HepG2 (cell line): ENCODE measurements around the gene PSD4. TPM values are rescaled to one million over a fixed set of nuclear protein-coding genes. Genes with fewer than 3 reads are reported as not detected.
A peak's percentile ranks its signal among the peaks of the same experiment; 100 is the strongest.

ENCODE experiments used
- ADNP ChIP-seq: sonication (generic); formaldehyde crosslinking; IDR thresholded peaks from 2 replicates; pipeline ENCODE4 v1.4.0; 2020; ENCODE audit warnings: missing genetic modification reagents
- ATF7-NPFF ChIP-seq: sonication (generic); formaldehyde crosslinking; IDR thresholded peaks from 2 replicates; pipeline ENCODE4 v1.8.1; 2023; ENCODE audit warnings: mild to moderate bottlenecking, low read depth, missing genetic modification reagents, moderate library complexity
- EP300 ChIP-seq, 3 experiments: sonication (generic) in 1 of 3; formaldehyde crosslinking in 1 of 3; IDR thresholded peaks; 2 replicates each; pipeline versions ENCODE4 v1.5.1 to v1.6.1; 2011 to 2020; ENCODE audit warnings: low read depth in 2 of 3, low read length in 2 of 3, borderline replicate concordance in 1 of 3, improper control_type of control experiment in 1 of 3, mild to moderate bottlenecking in 1 of 3, missing genetic modification reagents in 1 of 3, moderate library complexity in 1 of 3
- FOXJ3 ChIP-seq: sonication (generic); formaldehyde crosslinking; IDR thresholded peaks from 2 replicates; pipeline ENCODE4 v1.4.0; 2020; ENCODE audit warnings: missing genetic modification reagents, mild to moderate bottlenecking, borderline replicate concordance
- GZF1 ChIP-seq: sonication (generic); formaldehyde crosslinking; IDR thresholded peaks from 2 replicates; pipeline ENCODE4 v1.5.1; 2020; ENCODE audit warnings: mild to moderate bottlenecking, missing genetic modification reagents
- HDAC2 ChIP-seq: sonication (generic); formaldehyde crosslinking; IDR thresholded peaks from 2 replicates; pipeline ENCODE4 v1.4.0; 2020; ENCODE audit warnings: missing genetic modification reagents
- HOXA7 ChIP-seq: sonication (generic); formaldehyde crosslinking; IDR thresholded peaks from 2 replicates; pipeline ENCODE4 v1.8.1; 2022; ENCODE audit warnings: mild to moderate bottlenecking, missing genetic modification reagents, moderate library complexity
- KLF16 ChIP-seq, 2 experiments: sonication (generic) in 1 of 2; formaldehyde crosslinking in 1 of 2; IDR thresholded peaks; 2 replicates each; pipeline versions ENCODE4 v1.6.1 to v1.8.0; 2016 to 2023; ENCODE audit warnings: missing genetic modification reagents in 2 of 2, missing compliant biosample characterization in 1 of 2
- MTA3 ChIP-seq: sonication (generic); formaldehyde crosslinking; IDR thresholded peaks from 2 replicates; pipeline ENCODE4 v1.4.0; 2020; ENCODE audit warnings: missing genetic modification reagents
- MYC ChIP-seq: sonication (generic); formaldehyde crosslinking; IDR thresholded peaks from 2 replicates; pipeline ENCODE4 v1.9.0; 2021; ENCODE audit warnings: missing genetic modification reagents, borderline replicate concordance
- NFYB ChIP-seq: sonication (generic); formaldehyde crosslinking; IDR thresholded peaks from 2 replicates; pipeline ENCODE4 v1.4.0; 2020; ENCODE audit warnings: missing genetic modification reagents
- POLR2G ChIP-seq: fragments of 200-400 bp; formaldehyde crosslinking; IDR thresholded peaks from 2 replicates; pipeline ENCODE4 v1.6.1; 2018; ENCODE audit warnings: mild to moderate bottlenecking, low read depth, low read length, moderate library complexity
- RARA ChIP-seq: IDR thresholded peaks from 2 replicates; pipeline ENCODE4 v1.6.1; 2016; ENCODE audit warnings: missing genetic modification reagents, missing compliant biosample characterization
- SIN3B ChIP-seq: fragments of 150-350 bp; IDR thresholded peaks from 2 replicates; pipeline ENCODE4 v1.6.1; 2014; ENCODE audit warnings: low read length
- SIX4 ChIP-seq: sonication (generic); formaldehyde crosslinking; IDR thresholded peaks from 2 replicates; pipeline ENCODE4 v1.4.0; 2020; ENCODE audit warnings: missing genetic modification reagents
- SNRNP70 ChIP-seq: fragments of 200-400 bp; formaldehyde crosslinking; IDR thresholded peaks from 2 replicates; pipeline ENCODE4 v1.6.1; 2017; ENCODE audit warnings: mild to moderate bottlenecking, low read depth, low read length, moderate library complexity
- ZFP36 ChIP-seq: fragments of 150-350 bp; IDR thresholded peaks from 2 replicates; pipeline ENCODE4 v1.6.1; 2018; ENCODE audit warnings: borderline replicate concordance, low read length, low read depth; ENCODE audit not compliant: partially characterized antibody
- ZNF260 ChIP-seq: sonication (generic); formaldehyde crosslinking; IDR thresholded peaks from 2 replicates; pipeline ENCODE4 v1.4.0; 2020; ENCODE audit warnings: missing genetic modification reagents, low read depth, mild to moderate bottlenecking, borderline replicate concordance
- ZNF274 ChIP-seq: sonication (generic); formaldehyde crosslinking; IDR thresholded peaks from 2 replicates; pipeline ENCODE4 v1.5.1; 2020; ENCODE audit warnings: mild to moderate bottlenecking, missing genetic modification reagents
- ZNF550 ChIP-seq: sonication (generic); formaldehyde crosslinking; IDR thresholded peaks from 2 replicates; pipeline ENCODE4 v1.4.0; 2020; ENCODE audit warnings: mild to moderate bottlenecking, missing genetic modification reagents, borderline replicate concordance
- ZNF589 ChIP-seq: sonication (generic); formaldehyde crosslinking; conservative IDR thresholded peaks from 2 replicates; pipeline ENCODE4 v1.8.0; 2022; ENCODE audit warnings: mild to moderate bottlenecking, moderate library complexity, missing genetic modification reagents
- ZNF605 ChIP-seq: sonication (generic); formaldehyde crosslinking; IDR thresholded peaks from 2 replicates; pipeline ENCODE4 v1.8.0; 2022; ENCODE audit warnings: mild to moderate bottlenecking, missing genetic modification reagents
- ZNF713 ChIP-seq: sonication (generic); formaldehyde crosslinking; IDR thresholded peaks from 2 replicates; pipeline ENCODE4 v1.4.0; 2020; ENCODE audit warnings: mild to moderate bottlenecking, missing genetic modification reagents
- ZNF777 ChIP-seq: sonication (generic); formaldehyde crosslinking; IDR thresholded peaks from 2 replicates; pipeline ENCODE4 v1.4.0; 2020; ENCODE audit warnings: missing genetic modification reagents
- ZNF782 ChIP-seq: sonication (generic); formaldehyde crosslinking; IDR thresholded peaks from 2 replicates; pipeline ENCODE4 v1.4.0; 2020; ENCODE audit warnings: missing genetic modification reagents, mild to moderate bottlenecking, borderline replicate concordance
- ZSCAN29 ChIP-seq: sonication (generic); formaldehyde crosslinking; conservative IDR thresholded peaks from 2 replicates; pipeline ENCODE4 v1.4.0; 2020; ENCODE audit warnings: mild to moderate bottlenecking, missing genetic modification reagents
- polyA plus RNA-seq, 8 experiments: library from polyadenylated mRNA; depleted of rRNA in 3 of 8; stranded (reverse) in 7 of 8; unstranded in 1 of 8; fragments of >200 nt; fragmentation: Illumina TruSeq in 4 of 8; extraction: Trizol in 4 of 8; gene quantifications; 2 replicates each; pipeline versions ENCODE4 v1.2.1 to v1.2.3, GENCODE V29; 2011 to 2016; ENCODE audit warnings: low read depth in 4 of 8, missing spikeins in 1 of 8, mixed read lengths in 1 of 8; ENCODE audit not compliant: insufficient read depth in 1 of 8
- total RNA-seq, 5 experiments: library from RNA; depleted of rRNA; stranded (reverse); fragments of >200 nt; fragmentation: Illumina TruSeq; extraction: Trizol; gene quantifications; 2 replicates each; pipeline ENCODE4 v1.2.3, GENCODE V29; 2016; ENCODE audit warnings: low read depth in 1 of 5
- TF ChIP-seq, protein P1 (sequence below): sonication (generic); formaldehyde crosslinking; conservative IDR thresholded peaks from 2 replicates; pipeline ENCODE4 v1.5.0; 2020; ENCODE audit warnings: missing genetic modification reagents
- TF ChIP-seq, protein P2 (sequence below): IDR thresholded peaks from 2 replicates; pipeline ENCODE4 v1.6.1; 2016; ENCODE audit warnings: missing biosample characterization, missing genetic modification reagents, low read depth
- TF ChIP-seq, protein P3 (sequence below): sonication (generic); formaldehyde crosslinking; IDR thresholded peaks from 2 replicates; pipeline ENCODE4 v1.4.0; 2020; ENCODE audit warnings: mild to moderate bottlenecking, missing genetic modification reagents

PSD4 gene
- total and polyA plus RNA-seq, 2 of the 13 experiments (the other 11 are each of a cell fraction or from before 2014, with no cell fraction given), result 5.8 to 9.4 TPM

DNA sequence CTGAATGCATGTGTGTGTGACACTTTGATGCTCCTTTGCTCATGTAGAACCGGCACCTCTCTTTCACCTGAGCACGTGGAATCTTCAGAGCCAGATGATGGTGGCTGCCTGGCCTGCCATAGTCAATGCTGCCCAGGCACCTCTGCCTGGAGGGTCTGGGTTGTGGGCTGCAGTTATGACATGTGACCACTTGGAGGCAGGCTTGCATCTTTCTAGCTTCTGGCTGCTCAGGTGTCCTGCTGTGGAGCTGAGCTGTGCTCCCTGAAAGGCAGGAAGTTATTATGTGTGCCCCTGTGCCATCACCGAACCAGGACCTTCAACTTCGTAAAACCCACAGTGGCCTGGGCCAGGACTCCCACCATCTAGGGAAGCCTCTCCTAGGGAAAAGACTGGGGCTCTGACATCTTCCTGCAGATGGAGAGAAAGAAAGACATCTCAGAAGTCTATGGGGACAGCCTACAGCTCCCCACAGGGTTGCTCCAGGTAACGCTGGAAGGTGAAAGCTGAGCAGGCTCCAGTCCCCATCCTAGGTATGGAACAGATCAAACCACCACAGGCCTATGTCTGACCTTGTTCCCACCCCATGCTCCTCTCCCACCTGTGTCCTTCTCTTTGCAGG, 30.2 kb downstream of the PSD4 start (continued):
- 0 out of 2 replicates have a peak, but pooled peaks have one; percentile 63 for TF ChIP-seq ZNF274 (CRISPR knock-in tag)
- TF ChIP-seq, protein P1, sequence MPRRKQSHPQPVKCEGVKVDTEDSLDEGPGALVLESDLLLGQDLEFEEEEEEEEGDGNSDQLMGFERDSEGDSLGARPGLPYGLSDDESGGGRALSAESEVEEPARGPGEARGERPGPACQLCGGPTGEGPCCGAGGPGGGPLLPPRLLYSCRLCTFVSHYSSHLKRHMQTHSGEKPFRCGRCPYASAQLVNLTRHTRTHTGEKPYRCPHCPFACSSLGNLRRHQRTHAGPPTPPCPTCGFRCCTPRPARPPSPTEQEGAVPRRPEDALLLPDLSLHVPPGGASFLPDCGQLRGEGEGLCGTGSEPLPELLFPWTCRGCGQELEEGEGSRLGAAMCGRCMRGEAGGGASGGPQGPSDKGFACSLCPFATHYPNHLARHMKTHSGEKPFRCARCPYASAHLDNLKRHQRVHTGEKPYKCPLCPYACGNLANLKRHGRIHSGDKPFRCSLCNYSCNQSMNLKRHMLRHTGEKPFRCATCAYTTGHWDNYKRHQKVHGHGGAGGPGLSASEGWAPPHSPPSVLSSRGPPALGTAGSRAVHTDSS (CRISPR knock-in tag), result no peak
- no peak for TF ChIP-seq ZNF605
- no peak for TF ChIP-seq MTA3
- TF ChIP-seq, protein P2, sequence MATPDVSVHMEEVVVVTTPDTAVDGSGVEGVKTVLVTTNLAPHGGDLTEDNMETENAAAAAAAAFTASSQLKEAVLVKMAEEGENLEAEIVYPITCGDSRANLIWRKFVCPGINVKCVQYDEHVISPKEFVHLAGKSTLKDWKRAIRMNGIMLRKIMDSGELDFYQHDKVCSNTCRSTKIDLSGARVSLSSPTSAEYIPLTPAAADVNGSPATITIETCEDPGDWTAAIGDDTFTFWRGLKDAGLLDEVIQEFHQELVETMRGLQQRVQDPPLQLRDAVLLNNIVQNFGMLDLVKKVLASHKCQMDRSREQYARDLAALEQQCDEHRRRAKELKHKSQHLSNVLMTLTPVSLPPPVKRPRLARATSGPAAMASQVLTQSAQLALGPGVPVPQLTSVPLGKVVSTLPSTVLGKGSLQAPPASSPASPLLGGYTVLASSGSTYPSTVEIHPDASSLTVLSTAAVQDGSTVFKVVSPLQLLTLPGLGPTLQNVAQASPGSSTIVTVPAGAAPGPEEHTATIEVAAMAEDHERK (CRISPR knock-in tag), result no peak
- TF ChIP-seq EP300 (IDR thresholded peaks at IDR 0.05; ENCODE audit: low read depth in 2 of 2, low read length in 2 of 2), result no peak
- TF ChIP-seq EP300 (CRISPR knock-in tag; IDR thresholded peaks at IDR 0.05; ENCODE audit: borderline replicate concordance), result no peak
- TF ChIP-seq ZSCAN29 (CRISPR knock-in tag), result no peak
- TF ChIP-seq ZNF550 (CRISPR knock-in tag), result 0 out of 2 replicates have a peak, but pooled peaks have one; percentile 71
- TF ChIP-seq ZNF777, result no peak
- TF ChIP-seq HDAC2, result 0 out of 2 replicates have a peak, but pooled peaks have one; percentile 68
- peak in 1 of 2 experiments; percentile 88; a peak in 2 of 4 replicates for TF ChIP-seq KLF16 (CRISPR knock-in tag; IDR thresholded peaks at IDR 0.05)
- TF ChIP-seq ZFP36, result no peak
- TF ChIP-seq ATF7-NPFF (CRISPR knock-in tag), result no peak
- peak; percentile 81; the same call in 1 of the 2 replicates for TF ChIP-seq ZNF782 (CRISPR knock-in tag)
- no peak for TF ChIP-seq SNRNP70
- TF ChIP-seq HOXA7 (CRISPR knock-in tag), result no peak
- no peak for TF ChIP-seq SIN3B
- TF ChIP-seq ZNF589 (CRISPR knock-in tag), result no peak
- TF ChIP-seq MYC (CRISPR knock-in tag), result peak; percentile 67; the same call in 1 of the 2 replicates
- no peak for TF ChIP-seq POLR2G
- TF ChIP-seq ADNP (CRISPR knock-in tag), result no peak
- TF ChIP-seq, protein P3, sequence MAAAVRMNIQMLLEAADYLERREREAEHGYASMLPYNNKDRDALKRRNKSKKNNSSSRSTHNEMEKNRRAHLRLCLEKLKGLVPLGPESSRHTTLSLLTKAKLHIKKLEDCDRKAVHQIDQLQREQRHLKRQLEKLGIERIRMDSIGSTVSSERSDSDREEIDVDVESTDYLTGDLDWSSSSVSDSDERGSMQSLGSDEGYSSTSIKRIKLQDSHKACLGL (CRISPR knock-in tag), result no peak
- 0 out of 2 replicates have a peak, but pooled peaks have one; percentile 27 for TF ChIP-seq NFYB (CRISPR knock-in tag)
- TF ChIP-seq RARA (CRISPR knock-in tag), result 0 out of 2 replicates have a peak, but pooled peaks have one; percentile 21
- no peak for TF ChIP-seq ZNF260 (CRISPR knock-in tag)
- TF ChIP-seq FOXJ3 (CRISPR knock-in tag), result no peak
- TF ChIP-seq ZNF713 (CRISPR knock-in tag), result no peak
- no peak for TF ChIP-seq GZF1 (CRISPR knock-in tag)
- TF ChIP-seq SIX4, result no peak
